KMS-11 (cell line): ENCODE measurements around the gene CYP2C19.

Source experiments
- H2AFZ ChIP-seq: fragments of 200-600 bp; sonication (generic); 2 replicates; pipeline ENCODE4 v1.6.1; 2016; ENCODE audit warnings: antibody characterized with exemption, mixed run types, low read depth
- H3K27ac ChIP-seq: fragments of 200-600 bp; sonication (generic); 2 replicates; pipeline ENCODE4 v1.6.1; 2016; ENCODE audit warnings: mild to moderate bottlenecking, mixed run types
- H3K27me3 ChIP-seq: fragments of 200-600 bp; sonication (generic); 2 replicates; pipeline ENCODE4 v1.6.1; 2017; ENCODE audit warnings: mild to moderate bottlenecking, low read depth, mixed run types, moderate library complexity; ENCODE audit not compliant: insufficient read depth
- H3K36me3 ChIP-seq: fragments of 200-600 bp; sonication (generic); 2 replicates; pipeline ENCODE4 v1.6.1; 2017; ENCODE audit warnings: mild to moderate bottlenecking, mixed run types; ENCODE audit not compliant: insufficient read depth
- H3K4me1 ChIP-seq: fragments of 200-600 bp; sonication (generic); 2 replicates; pipeline ENCODE4 v1.6.1; 2016; ENCODE audit warnings: mild to moderate bottlenecking, low read depth, mixed run types; ENCODE audit not compliant: poor library complexity, severe bottlenecking
- H3K4me2 ChIP-seq: fragments of 200-600 bp; sonication (generic); 2 replicates; pipeline ENCODE4 v1.7.0; 2016; ENCODE audit warnings: mild to moderate bottlenecking, mixed run types
- H3K4me3 ChIP-seq: fragments of 200-600 bp; sonication (generic); IDR thresholded peaks from 2 replicates; pipeline ENCODE4 v1.6.1; 2017; ENCODE audit warnings: low read depth, low read length, mixed read lengths; ENCODE audit not compliant: insufficient read depth
- H3K79me2 ChIP-seq: fragments of 200-600 bp; sonication (generic); 2 replicates; pipeline ENCODE4 v1.6.1; 2016; ENCODE audit warnings: low read depth, mixed run types; ENCODE audit not compliant: insufficient read depth
- H3K9ac ChIP-seq: fragments of 200-600 bp; sonication (generic); 2 replicates; pipeline ENCODE4 v1.6.1; 2016; ENCODE audit warnings: mild to moderate bottlenecking, mixed run types
- H4K20me1 ChIP-seq: fragments of 200-600 bp; sonication (generic); 2 replicates; pipeline ENCODE4 v1.6.1; 2016; ENCODE audit warnings: mild to moderate bottlenecking, mixed run types; ENCODE audit not compliant: insufficient read depth
- TF ChIP-seq, protein P1 (sequence below): fragments of 200-600 bp; sonication (generic); conservative IDR thresholded peaks from 2 replicates; pipeline ENCODE4 v1.6.1; 2017; ENCODE audit warnings: low read depth, mild to moderate bottlenecking, antibody characterized with exemption, low read length, moderate library complexity, mixed read lengths

The CYP2C19 gene

DNA sequence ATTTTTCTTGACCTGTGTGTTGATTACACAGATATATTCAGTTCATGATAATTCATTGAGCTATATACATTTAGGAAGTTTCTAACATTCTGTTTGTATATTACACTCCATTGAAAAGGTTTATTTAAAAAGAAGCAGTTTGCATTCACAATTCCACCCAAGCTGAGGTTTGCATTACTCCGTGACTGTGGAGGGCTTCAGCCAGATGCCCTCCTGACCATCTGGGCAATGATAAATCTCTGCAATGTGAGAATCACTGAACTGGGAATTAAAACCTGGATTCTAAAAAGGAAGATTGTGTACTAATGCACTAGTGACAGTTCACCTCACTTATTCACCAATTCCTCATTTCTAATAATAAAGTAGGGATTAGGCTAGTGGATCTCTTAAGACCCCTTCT lies 139.6 kb downstream of the CYP2C19 start:
- Histone ChIP-seq H3K36me3 (no peaks in the 10 kb centered on the region), H3K4me3 (no peak overlapping the region), H3K79me2 (no peaks in the 10 kb centered on the region), H3K9ac (no peak overlapping the region), H3K4me2 (no peak overlapping the region), H3K27ac (no peak overlapping the region), H3K27me3 (no peaks in the 10 kb centered on the region), H3K4me1 (no peaks in the 10 kb centered on the region), H2AFZ (no peak overlapping the region), H4K20me1 (no peaks in the 10 kb centered on the region)
- TF ChIP-seq, protein P1, sequence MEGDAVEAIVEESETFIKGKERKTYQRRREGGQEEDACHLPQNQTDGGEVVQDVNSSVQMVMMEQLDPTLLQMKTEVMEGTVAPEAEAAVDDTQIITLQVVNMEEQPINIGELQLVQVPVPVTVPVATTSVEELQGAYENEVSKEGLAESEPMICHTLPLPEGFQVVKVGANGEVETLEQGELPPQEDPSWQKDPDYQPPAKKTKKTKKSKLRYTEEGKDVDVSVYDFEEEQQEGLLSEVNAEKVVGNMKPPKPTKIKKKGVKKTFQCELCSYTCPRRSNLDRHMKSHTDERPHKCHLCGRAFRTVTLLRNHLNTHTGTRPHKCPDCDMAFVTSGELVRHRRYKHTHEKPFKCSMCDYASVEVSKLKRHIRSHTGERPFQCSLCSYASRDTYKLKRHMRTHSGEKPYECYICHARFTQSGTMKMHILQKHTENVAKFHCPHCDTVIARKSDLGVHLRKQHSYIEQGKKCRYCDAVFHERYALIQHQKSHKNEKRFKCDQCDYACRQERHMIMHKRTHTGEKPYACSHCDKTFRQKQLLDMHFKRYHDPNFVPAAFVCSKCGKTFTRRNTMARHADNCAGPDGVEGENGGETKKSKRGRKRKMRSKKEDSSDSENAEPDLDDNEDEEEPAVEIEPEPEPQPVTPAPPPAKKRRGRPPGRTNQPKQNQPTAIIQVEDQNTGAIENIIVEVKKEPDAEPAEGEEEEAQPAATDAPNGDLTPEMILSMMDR: no peak

DNA sequence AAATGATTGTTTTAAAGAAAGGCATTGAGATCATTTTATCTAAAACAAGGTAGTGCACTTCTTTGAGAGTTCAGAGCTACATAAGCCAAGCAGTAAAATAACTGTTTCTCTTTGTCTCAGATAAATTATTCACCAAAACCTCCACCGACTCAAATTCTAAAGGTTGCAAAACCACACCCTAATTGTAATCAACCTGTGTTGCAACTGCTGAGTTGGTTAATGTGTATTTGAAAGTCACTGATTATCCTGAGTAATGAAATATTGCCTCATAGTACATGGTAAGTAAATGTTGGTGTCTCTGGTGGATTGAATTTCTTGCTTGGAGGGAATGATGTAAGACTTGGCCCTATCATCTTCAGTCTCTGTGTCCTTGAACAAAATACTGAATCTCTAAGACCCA lies 140.1 kb downstream of the CYP2C19 start:
- H3K27me3 ChIP-seq: no peaks in the 10 kb centered on the region
- TF ChIP-seq, protein P1: no peak
- H3K27ac ChIP-seq: no peak overlapping the region
- H3K36me3 ChIP-seq: no peaks in the 10 kb centered on the region
- no peak overlapping the region for H3K9ac ChIP-seq
- H2AFZ ChIP-seq: no peak overlapping the region
- H4K20me1 ChIP-seq: no peaks in the 10 kb centered on the region
- H3K79me2 ChIP-seq: no peaks in the 10 kb centered on the region
- H3K4me3 ChIP-seq: no peak overlapping the region
- H3K4me1 ChIP-seq: no peaks in the 10 kb centered on the region
- no peak overlapping the region for H3K4me2 ChIP-seq
